HCT116 (cell line): Measurements from ENCODE around the gene PATL2. TPM values are rescaled to one million over a fixed set of nuclear protein-coding genes. Genes with fewer than 3 reads are reported as not detected.

Experiments
- ATAC-seq: fragments of 200-7000 bp; cut with Tn5 transposase; 2 replicates; pipeline ENCODE4 v1.9.1; 2020; ENCODE audit warnings: mild to moderate bottlenecking, moderate library complexity
- BruUV-seq: library from RNA; stranded (reverse); fragments of 400-500 nt; replicated peaks from 2 replicates; lab custom pipeline; 2021; lab: Mats Ljungman, UMichigan
- CTCF ChIA-PET: fragments of 300-600 bp; sonication (Branson Sonifier 250); formaldehyde crosslinking; loops from one replicate; lab custom pipeline; 2021; ENCODE audit warnings: antibody characterized with exemption; lab: Charles Lee
- POLR2A ChIA-PET: fragments of 300-600, 350-600 bp; sonication (Branson Sonifier 250); formaldehyde crosslinking; loops from one replicate; lab custom pipeline; 2021; ENCODE audit warnings: antibody characterized with exemption; lab: Charles Lee
- RAD21 ChIA-PET, 2 experiments: fragments of 300-600 bp; sonication (Branson Sonifier 250); formaldehyde crosslinking; loops; one replicate each; lab custom pipeline; 2023; ENCODE audit warnings: low total read pairs in 2 of 2; ENCODE audit not compliant: uncharacterized antibody in 2 of 2, unreplicated experiment in 2 of 2, low non-redundant PET in 1 of 2; lab: Charles Lee
- DNase-seq: peaks from one replicate; pipeline ENCODE4 v3.0.0-alpha.2; 2010; ENCODE audit warnings: low read depth, low spot score
- H2AFZ ChIP-seq: fragments of 200-600 bp; shearing (Covaris generic), sonication (generic); 2 replicates; pipeline ENCODE4 v1.6.1; 2017; ENCODE audit warnings: low read depth, mixed run types, mixed read lengths, antibody characterized with exemption, low read length; ENCODE audit not compliant: poor library complexity, severe bottlenecking
- H3K27ac ChIP-seq: 2 replicates; pipeline ENCODE4 v1.5.1; 2012; ENCODE audit warnings: low read depth, low read length
- H3K27me3 ChIP-seq: fragments of 200-600 bp; sonication (generic); 2 replicates; pipeline ENCODE4 v1.6.1; 2016; ENCODE audit warnings: mixed run types, low read length, mixed read lengths; ENCODE audit not compliant: insufficient read depth
- H3K36me3 ChIP-seq, 2 experiments: fragments of 200-500 bp in 1 of 2; fragments of 200-600 bp in 1 of 2; sonication (Bioruptor generic) in 1 of 2; sonication (generic) in 1 of 2; 2 replicates each; pipeline versions ENCODE4 v1.5.1 to v1.6.1; 2014 to 2016; ENCODE audit warnings: low read length in 2 of 2, inconsistent platforms in 1 of 2, mixed read lengths in 1 of 2, mixed run types in 1 of 2; ENCODE audit not compliant: insufficient read depth in 2 of 2, control insufficient read depth in 1 of 2
- H3K4me1 ChIP-seq, 2 experiments: fragments of 200-600 bp in 1 of 2; sonication (generic) in 1 of 2; 2 replicates each; pipeline versions ENCODE4 v1.5.1 to v1.6.1; 2012 to 2017; ENCODE audit warnings: low read length in 2 of 2, inconsistent platforms in 1 of 2, mild to moderate bottlenecking in 1 of 2, mixed read lengths in 1 of 2, mixed run types in 1 of 2, moderate library complexity in 1 of 2; ENCODE audit not compliant: insufficient read depth in 2 of 2, control insufficient read depth in 1 of 2
- H3K4me2 ChIP-seq: fragments of 200-600 bp; sonication (generic); 2 replicates; pipeline ENCODE4 v1.6.1; 2017; ENCODE audit warnings: mixed run types, low read length, mixed read lengths
- H3K4me3 ChIP-seq, 2 experiments: fragments of 200-600 bp in 1 of 2; sonication (generic) in 1 of 2; replicated peaks in 1 of 2; 2 replicates each; pipeline ENCODE4 v1.5.1; 2011 to 2016; ENCODE audit warnings: low read length in 2 of 2, control low read depth in 1 of 2, low read depth in 1 of 2, mild to moderate bottlenecking in 1 of 2, mixed read lengths in 1 of 2, mixed run types in 1 of 2
- H3K79me2 ChIP-seq: fragments of 200-600 bp; sonication (generic); 2 replicates; pipeline ENCODE4 v1.6.1; 2017; ENCODE audit warnings: mild to moderate bottlenecking, mixed run types, low read length, moderate library complexity, mixed read lengths; ENCODE audit not compliant: insufficient read depth
- H3K9ac ChIP-seq: fragments of 200-600 bp; sonication (generic); 2 replicates; pipeline ENCODE4 v1.6.1; 2016; ENCODE audit warnings: low read length, mixed read lengths
- H3K9me2 ChIP-seq: fragments of 200-600 bp; sonication (generic), shearing (Covaris generic); 2 replicates; pipeline ENCODE4 v1.6.1; 2017; ENCODE audit warnings: mixed run types, mild to moderate bottlenecking, moderate library complexity; ENCODE audit not compliant: insufficient read depth
- H3K9me3 ChIP-seq, 2 experiments: fragments of 200-500 bp in 1 of 2; fragments of 200-600 bp in 1 of 2; sonication (Bioruptor generic) in 1 of 2; sonication (generic) in 1 of 2; 2 replicates each; pipeline ENCODE4 v1.6.1; 2014 to 2017; ENCODE audit warnings: low read length in 2 of 2, mixed read lengths in 2 of 2, inconsistent platforms in 1 of 2, low read depth in 1 of 2, mild to moderate bottlenecking in 1 of 2, mixed run types in 1 of 2, moderate library complexity in 1 of 2; ENCODE audit not compliant: control insufficient read depth in 1 of 2, insufficient read depth in 1 of 2
- H4K20me1 ChIP-seq: fragments of 200-600 bp; sonication (generic), shearing (Covaris generic); 2 replicates; pipeline ENCODE4 v1.6.1; 2017; ENCODE audit warnings: mixed run types, mild to moderate bottlenecking, moderate library complexity; ENCODE audit not compliant: insufficient read depth
- CBX3 ChIP-seq: IDR thresholded peaks from 2 replicates; pipeline ENCODE4 v1.6.1; 2012; ENCODE audit warnings: low read depth
- EZH2 ChIP-seq: fragments of 200-600 bp; sonication (generic); IDR thresholded peaks from 2 replicates; pipeline ENCODE4 v1.6.1; 2017; ENCODE audit warnings: antibody characterized with exemption, mixed run types
- EZH2phosphoT487 ChIP-seq: fragments of 200-600 bp; IDR thresholded peaks from 2 replicates; pipeline ENCODE4 v1.6.1; 2018; ENCODE audit warnings: antibody characterized with exemption, borderline replicate concordance
- JUND ChIP-seq: IDR thresholded peaks from 2 replicates; pipeline ENCODE4 v1.6.1; 2012
- POLR2A ChIP-seq: IDR thresholded peaks from 2 replicates; pipeline ENCODE4 v1.7.0; 2011; ENCODE audit warnings: borderline replicate concordance; ENCODE audit not compliant: insufficient read depth, insufficient read length; ENCODE audit errors: extremely low read depth
- POLR2AphosphoS5 ChIP-seq: IDR thresholded peaks from 2 replicates; pipeline ENCODE4 v1.6.1; 2011; ENCODE audit warnings: mild to moderate bottlenecking, low read depth, low read length, moderate library complexity
- RAD21 ChIP-seq: IDR thresholded peaks from 2 replicates; pipeline ENCODE4 v1.6.1; 2012; ENCODE audit warnings: low read depth, mild to moderate bottlenecking
- SIN3A ChIP-seq: IDR thresholded peaks from 2 replicates; pipeline ENCODE4 v1.6.1; 2012; ENCODE audit warnings: low read depth
- SP1 ChIP-seq: IDR thresholded peaks from 2 replicates; pipeline ENCODE4 v1.6.1; 2012; ENCODE audit warnings: low read depth
- YY1 ChIP-seq: IDR thresholded peaks from 2 replicates; pipeline ENCODE4 v1.6.1; 2011; ENCODE audit warnings: low read length, low read depth, moderate library complexity, mild to moderate bottlenecking; ENCODE audit not compliant: insufficient replicate concordance; ENCODE audit errors: extremely low read depth
- ZFX ChIP-seq: fragments of 450-650 bp; IDR thresholded peaks from 2 replicates; pipeline ENCODE4 v1.6.1; 2017
- intact Hi-C: fragments of 100-400 bp; cut with micrococcal nuclease; formaldehyde crosslinking; loops from 2 replicates; pipeline ENCODE4 v1.10.0; 2022
- total RNA-seq: library from RNA; stranded (reverse); gene quantifications from one replicate; pipeline ENCODE4 v1.2.1, GENCODE V29; 2021; ENCODE audit not compliant: unreplicated experiment
- TF ChIP-seq, protein P1 (sequence below), 3 experiments: fragments of 200-600 bp in 1 of 3; sonication (generic) in 1 of 3; IDR thresholded peaks in 2 of 3; conservative IDR thresholded peaks in 1 of 3; 2 replicates each; pipeline ENCODE4 v1.5.1; 2012 to 2017; ENCODE audit warnings: low read depth in 2 of 3, low read length in 2 of 3, antibody characterized with exemption in 1 of 3, borderline replicate concordance in 1 of 3, control low read depth in 1 of 3, mild to moderate bottlenecking in 1 of 3, mixed read lengths in 1 of 3, mixed run types in 1 of 3, moderate library complexity in 1 of 3; ENCODE audit not compliant: insufficient read depth in 1 of 3
- TF ChIP-seq, protein P2 (sequence below): IDR thresholded peaks from 2 replicates; pipeline ENCODE4 v1.6.1; 2011; ENCODE audit warnings: mild to moderate bottlenecking, low read length, moderate library complexity; ENCODE audit not compliant: insufficient replicate concordance; ENCODE audit errors: extremely low read depth
- TF ChIP-seq, protein P3 (sequence below): IDR thresholded peaks from 2 replicates; pipeline ENCODE4 v1.6.1; 2012

Gene PATL2
- total RNA-seq, 1 experiment from 2014 or later, result 1.2 TPM

GRCh38 chr15:44715797-44716334, 4.7 kb upstream of the PATL2 start (continued):
- TF ChIP-seq, protein P1, sequence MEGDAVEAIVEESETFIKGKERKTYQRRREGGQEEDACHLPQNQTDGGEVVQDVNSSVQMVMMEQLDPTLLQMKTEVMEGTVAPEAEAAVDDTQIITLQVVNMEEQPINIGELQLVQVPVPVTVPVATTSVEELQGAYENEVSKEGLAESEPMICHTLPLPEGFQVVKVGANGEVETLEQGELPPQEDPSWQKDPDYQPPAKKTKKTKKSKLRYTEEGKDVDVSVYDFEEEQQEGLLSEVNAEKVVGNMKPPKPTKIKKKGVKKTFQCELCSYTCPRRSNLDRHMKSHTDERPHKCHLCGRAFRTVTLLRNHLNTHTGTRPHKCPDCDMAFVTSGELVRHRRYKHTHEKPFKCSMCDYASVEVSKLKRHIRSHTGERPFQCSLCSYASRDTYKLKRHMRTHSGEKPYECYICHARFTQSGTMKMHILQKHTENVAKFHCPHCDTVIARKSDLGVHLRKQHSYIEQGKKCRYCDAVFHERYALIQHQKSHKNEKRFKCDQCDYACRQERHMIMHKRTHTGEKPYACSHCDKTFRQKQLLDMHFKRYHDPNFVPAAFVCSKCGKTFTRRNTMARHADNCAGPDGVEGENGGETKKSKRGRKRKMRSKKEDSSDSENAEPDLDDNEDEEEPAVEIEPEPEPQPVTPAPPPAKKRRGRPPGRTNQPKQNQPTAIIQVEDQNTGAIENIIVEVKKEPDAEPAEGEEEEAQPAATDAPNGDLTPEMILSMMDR (IDR thresholded peaks at IDR 0.05 in 2 of 3, conservative IDR thresholded peaks at IDR 0.05 in 1 of 3; ENCODE audit: borderline replicate concordance in 1 of 3, insufficient read depth in 1 of 3, low read depth in 2 of 3, low read length in 2 of 3), result no peak
- TF ChIP-seq, protein P2, sequence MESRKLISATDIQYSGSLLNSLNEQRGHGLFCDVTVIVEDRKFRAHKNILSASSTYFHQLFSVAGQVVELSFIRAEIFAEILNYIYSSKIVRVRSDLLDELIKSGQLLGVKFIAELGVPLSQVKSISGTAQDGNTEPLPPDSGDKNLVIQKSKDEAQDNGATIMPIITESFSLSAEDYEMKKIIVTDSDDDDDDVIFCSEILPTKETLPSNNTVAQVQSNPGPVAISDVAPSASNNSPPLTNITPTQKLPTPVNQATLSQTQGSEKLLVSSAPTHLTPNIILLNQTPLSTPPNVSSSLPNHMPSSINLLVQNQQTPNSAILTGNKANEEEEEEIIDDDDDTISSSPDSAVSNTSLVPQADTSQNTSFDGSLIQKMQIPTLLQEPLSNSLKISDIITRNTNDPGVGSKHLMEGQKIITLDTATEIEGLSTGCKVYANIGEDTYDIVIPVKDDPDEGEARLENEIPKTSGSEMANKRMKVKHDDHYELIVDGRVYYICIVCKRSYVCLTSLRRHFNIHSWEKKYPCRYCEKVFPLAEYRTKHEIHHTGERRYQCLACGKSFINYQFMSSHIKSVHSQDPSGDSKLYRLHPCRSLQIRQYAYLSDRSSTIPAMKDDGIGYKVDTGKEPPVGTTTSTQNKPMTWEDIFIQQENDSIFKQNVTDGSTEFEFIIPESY, result no peak
- TF ChIP-seq RAD21, result no peak
- no peak for TF ChIP-seq SIN3A
- TF ChIP-seq POLR2A, result no peak
- no peak for TF ChIP-seq EZH2
- TF ChIP-seq ZFX, result no peak

DNA sequence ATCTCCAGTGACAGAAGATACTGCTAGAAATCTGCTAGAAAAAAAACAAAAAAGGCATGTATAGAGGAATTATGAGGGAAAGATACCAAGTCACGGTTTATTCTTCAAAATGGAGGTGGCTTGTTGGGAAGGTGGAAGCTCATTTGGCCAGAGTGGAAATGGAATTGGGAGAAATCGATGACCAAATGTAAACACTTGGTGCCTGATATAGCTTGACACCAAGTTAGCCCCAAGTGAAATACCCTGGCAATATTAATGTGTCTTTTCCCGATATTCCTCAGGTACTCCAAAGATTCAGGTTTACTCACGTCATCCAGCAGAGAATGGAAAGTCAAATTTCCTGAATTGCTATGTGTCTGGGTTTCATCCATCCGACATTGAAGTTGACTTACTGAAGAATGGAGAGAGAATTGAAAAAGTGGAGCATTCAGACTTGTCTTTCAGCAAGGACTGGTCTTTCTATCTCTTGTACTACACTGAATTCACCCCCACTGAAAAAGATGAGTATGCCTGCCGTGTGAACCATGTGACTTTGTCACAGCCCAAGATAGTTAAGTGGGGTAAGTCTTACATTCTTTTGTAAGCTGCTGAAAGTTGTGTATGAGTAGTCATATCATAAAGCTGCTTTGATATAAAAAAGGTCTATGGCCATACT, 4.1 kb upstream of the PATL2 start:
- POLR2A ChIA-PET, result interaction anchor here (0.6 to 7.0 kb wide), 2 partner anchors 12 to 67 kb away, joined by 3 to 106 read pairs; no protein-coding TSS in a partner anchor
- no peak overlapping the region for H3K9ac ChIP-seq
- H3K27ac ChIP-seq, result no peak overlapping the region
- H3K4me3 ChIP-seq, result no peak overlapping the region
- peaks cover 27 to 35% of the 10 kb centered on the region in 2 experiments for H3K36me3 ChIP-seq
- no peak overlapping the region for H3K4me2 ChIP-seq
- RAD21 ChIA-PET, result no interaction called here
- no peaks in the 10 kb centered on the region for H3K9me3 ChIP-seq
- intact Hi-C loops, result no loop called here
- CTCF ChIA-PET, result interaction anchor here (1.3 to 3.6 kb wide), 2 partner anchors 12 to 52 kb away, joined by 4 to 30 read pairs; partner anchors contain the start of gene SPG11
- ATAC-seq (no peak), DNase-seq (no peak)
- H4K20me1 ChIP-seq, result no peaks in the 10 kb centered on the region
- no peak overlapping the region for H2AFZ ChIP-seq
- no peaks in the 10 kb centered on the region for H3K27me3 ChIP-seq
- peaks cover 8 to 22% of the 10 kb centered on the region in 2 experiments; a peak in 3 of 4 replicates for H3K4me1 ChIP-seq
- H3K79me2 ChIP-seq, result peaks cover 41% of the 10 kb centered on the region
- BruUV-seq, result no TSS peak
- H3K9me2 ChIP-seq, result no peaks in the 10 kb centered on the region
- TF ChIP-seq, protein P3, sequence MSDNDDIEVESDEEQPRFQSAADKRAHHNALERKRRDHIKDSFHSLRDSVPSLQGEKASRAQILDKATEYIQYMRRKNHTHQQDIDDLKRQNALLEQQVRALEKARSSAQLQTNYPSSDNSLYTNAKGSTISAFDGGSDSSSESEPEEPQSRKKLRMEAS, result no peak
- TF ChIP-seq, protein P1 (IDR thresholded peaks at IDR 0.05 in 2 of 3, conservative IDR thresholded peaks at IDR 0.05 in 1 of 3; ENCODE audit: borderline replicate concordance in 1 of 3, insufficient read depth in 1 of 3, low read depth in 2 of 3, low read length in 2 of 3), result no peak
- no peak for TF ChIP-seq EZH2phosphoT487
- TF ChIP-seq CBX3, result no peak
- no peak for TF ChIP-seq JUND
- no peak for TF ChIP-seq SP1
- TF ChIP-seq ZFX, result no peak
- TF ChIP-seq POLR2AphosphoS5, result no peak
- TF ChIP-seq YY1, result no peak
- TF ChIP-seq EZH2, result no peak
- TF ChIP-seq RAD21, result no peak
- no peak for TF ChIP-seq POLR2A
